D721Med (cell line): ENCODE measurements around the gene TUBB6.

Experiments
- DNase-seq: peaks from one replicate; pipeline ENCODE4 v3.0.0; 2011; ENCODE audit warnings: low spot score; ENCODE audit not compliant: insufficient read length
- FAIRE-seq: peaks from 2 replicates; lab custom pipeline; 2011; peaks lifted over from hg19 to GRCh38; lab: Jason Lieb, UNC
- CTCF ChIP-seq: IDR thresholded peaks from 2 replicates; pipeline ENCODE4 v1.5.1; 2012; ENCODE audit warnings: mild to moderate bottlenecking, control low read depth; ENCODE audit not compliant: insufficient read depth; ENCODE audit errors: missing control alignments

The TUBB6 gene

GRCh38 chr18:12291690-12292089 lies 16.4 kb upstream of the TUBB6 start:
- DNase-seq (no peak), FAIRE-seq (no peak)
- no peak for TF ChIP-seq CTCF

GRCh38 chr18:12293831-12294230 lies 14.2 kb upstream of the TUBB6 start:
- no peak for TF ChIP-seq CTCF
- no peak for DNase-seq
- no peak for FAIRE-seq

GRCh38 chr18:12295389-12296086 lies 12.5 kb upstream of the TUBB6 start:
- FAIRE-seq (no peak), DNase-seq (no peak)
- no peak for TF ChIP-seq CTCF

- TF ChIP-seq CTCF = no peak
- DNase-seq (no peak), FAIRE-seq (no peak)
Observed at GRCh38 chr18:12296087-12296403, 12.0 kb upstream of the TUBB6 start.

- no peak for FAIRE-seq
- no peak for DNase-seq
- no peak for TF ChIP-seq CTCF
Observed at GRCh38 chr18:12296457-12296856, 11.6 kb upstream of the TUBB6 start.

- DNase-seq = no peak
- no peak for FAIRE-seq
Observed at GRCh38 chr18:12299862-12300261, 8.2 kb upstream of the TUBB6 start.

More at GRCh38 chr18:12299862-12300261, 8.2 kb upstream of the TUBB6 start:
- no peak for TF ChIP-seq CTCF
